Suppressor macrophage treated with lipopolysaccharide for 1 hour (primary cell): Measurements from ENCODE around the gene MED29.

Source experiments
- DNase-seq, 3 donors: peaks; one replicate each; pipeline ENCODE4 v3.0.0-alpha.2; 2020 to 2022

The MED29 gene

DNA sequence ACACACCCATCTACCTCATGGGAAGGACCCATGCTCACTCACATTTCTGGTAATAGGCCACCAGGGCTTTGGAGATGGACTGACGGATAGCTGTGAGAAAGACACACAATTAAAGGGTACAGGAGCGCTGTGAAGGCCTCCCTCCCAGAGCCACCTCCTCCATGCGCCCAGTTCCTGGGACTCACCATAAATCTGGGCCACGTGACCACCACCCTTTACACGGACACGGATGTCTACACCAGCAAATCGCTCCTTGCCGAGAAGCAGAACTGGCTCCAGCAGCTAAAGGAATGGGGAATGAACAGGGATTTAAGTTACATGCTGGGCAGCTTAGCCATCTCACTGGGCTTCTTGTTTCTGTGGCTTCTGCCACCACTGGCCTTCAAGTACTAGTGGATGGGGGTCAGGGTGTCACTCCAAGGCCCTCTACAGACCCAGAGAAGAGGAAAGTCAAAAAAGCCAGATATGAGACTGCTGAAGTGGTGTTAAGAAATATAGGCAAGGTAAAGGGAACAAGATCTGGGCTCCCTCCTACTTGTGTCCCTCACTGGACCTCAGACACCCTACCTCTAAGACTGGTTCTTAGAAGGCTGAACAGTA is 42.4 kb downstream of the MED29 start:
- no peak for DNase-seq

- DNase-seq = no peak
Measured at GRCh38 chr19:39434123-39435076, 43.2 kb downstream of the MED29 start.

GRCh38 chr19:39435499-39436349 is 44.5 kb downstream of the MED29 start, which contains the start of gene RPS16:
TSS of gene RPS16 (minus strand) at chr19:39435949. CDS start at chr19:39435895, 54 bp downstream.
- DNase-seq = peak; percentile 99 to 100 (median 100)

DNA sequence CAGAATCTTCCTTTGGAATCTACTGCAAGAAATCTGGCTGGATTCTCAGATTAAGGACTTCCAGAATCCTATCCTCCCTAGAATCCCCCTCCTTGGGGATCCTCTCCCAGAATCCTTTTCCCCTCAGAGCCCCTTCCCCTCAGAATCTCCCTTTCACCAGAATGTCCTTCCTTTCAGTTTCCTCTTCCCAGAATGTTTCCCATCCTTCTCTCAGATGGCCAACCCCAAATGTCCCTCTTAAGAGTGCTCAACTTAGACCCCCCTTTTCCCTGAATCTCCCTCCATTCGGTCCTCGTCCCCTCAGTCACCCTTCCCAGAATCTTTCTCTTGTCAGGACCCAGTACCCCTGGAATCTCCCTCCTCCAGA is 45.2 kb downstream of the MED29 start:
- peak in 2 of 3 donors; percentile 38 to 54 for DNase-seq

DNA sequence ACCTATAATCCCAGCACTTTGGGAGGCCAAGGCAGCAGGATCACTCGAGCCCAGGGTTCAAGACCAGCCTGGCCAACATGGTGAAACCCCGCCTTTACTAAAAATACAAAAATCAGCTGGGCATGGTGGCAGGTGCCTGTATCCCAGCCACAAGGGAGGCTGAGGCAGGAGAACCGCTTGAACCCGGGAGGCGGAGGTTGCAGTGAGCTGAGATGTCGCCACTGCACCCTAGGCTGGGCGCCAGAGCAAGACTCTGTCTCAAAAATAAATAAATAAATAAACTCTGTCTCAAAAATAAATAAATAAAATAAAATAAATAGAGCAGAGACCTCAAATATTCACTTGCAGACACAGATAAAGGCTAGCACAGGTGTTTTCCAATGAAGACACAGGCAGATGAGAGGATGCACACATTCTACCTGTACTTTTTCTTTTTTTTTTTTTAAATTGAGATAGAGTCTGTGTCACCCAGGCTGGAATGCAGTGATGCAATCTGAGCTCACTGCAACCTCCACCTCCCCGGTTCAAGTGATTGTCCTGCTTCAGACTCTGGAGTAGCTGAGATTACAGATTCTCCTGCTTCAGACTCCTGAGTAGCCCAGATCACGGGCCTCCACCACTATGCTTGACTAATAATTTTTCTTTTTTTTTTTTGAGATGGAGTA is 47.2 kb downstream of the MED29 start:
- no peak for DNase-seq

- peak; percentile 21 to 38 (median 22) for DNase-seq
Measured at GRCh38 chr19:39444598-39445195, 53.5 kb downstream of the MED29 start.

DNA sequence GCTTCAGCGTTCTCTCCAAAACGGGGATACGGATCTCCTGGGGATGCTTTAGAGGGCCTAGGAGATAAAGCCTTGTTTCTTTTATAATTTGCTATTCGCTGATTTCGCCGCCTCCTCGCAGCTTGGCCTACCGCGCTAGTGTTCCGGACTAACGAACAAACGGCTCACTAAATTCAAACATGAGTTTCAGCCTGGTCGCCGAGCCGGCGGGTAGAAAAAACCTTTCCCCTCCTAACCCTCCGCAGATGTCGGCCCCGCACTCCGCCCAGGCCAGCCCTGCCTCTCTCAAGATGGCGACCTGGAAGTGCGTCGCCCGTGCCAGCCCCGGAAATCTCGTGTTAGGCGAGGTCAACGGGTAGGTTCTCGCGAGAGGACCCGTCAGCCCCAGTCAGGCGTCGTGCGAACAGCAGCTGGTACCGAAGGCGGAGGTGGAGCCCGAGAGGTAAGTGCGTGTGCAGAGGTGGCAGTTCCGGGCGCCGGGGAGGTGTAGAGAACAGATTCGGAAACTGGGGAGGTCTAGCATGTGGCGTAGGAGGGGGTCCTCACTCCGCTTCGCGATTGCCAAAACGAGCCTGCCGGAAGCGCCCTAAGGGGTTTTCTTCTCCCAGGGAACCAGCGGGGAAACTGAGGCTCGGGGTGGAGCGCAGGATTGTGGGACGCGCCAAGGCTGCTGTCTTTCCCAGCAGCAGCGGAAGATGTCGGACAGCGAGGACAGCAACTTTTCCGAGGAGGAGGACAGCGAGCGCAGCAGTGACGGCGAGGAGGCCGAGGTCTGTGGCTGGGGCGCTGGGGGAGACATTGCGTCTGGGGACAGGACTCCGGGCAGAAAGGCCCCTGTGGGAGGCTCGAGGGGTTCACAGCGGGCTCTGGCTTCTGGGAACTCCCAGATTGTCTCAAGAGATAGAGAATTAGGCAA is 54.3 kb downstream of the MED29 start, which contains the start of gene SUPT5H:
Gene SUPT5H, plus strand, starts transcription at position 387 of the 916 bp plus-strand sequence. Its CDS starts 309 bp downstream, at position 696.
- DNase-seq = peak; percentile 98 to 99 (median 99)

- no peak for DNase-seq
Measured at GRCh38 chr19:39446365-39447084, 55.3 kb downstream of the MED29 start.

DNA sequence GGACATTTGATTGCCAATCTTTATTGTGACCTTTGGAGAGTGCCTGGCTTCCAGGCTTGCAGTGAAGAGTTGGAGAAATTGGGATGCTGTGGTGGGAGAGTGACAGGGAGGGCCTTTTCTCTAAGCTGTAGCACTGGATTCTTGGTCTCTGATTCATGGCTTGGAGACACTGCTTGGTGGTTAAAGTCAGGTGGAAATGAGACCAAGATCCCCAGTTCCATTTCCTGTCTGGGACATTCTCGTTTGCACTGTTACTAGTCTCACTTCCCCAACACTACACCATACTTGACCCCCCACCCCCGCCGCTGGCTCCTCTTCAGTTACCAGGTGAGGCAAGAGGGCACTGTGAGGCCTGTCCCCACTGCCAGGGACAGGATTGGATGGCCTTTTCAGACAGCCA is 57.1 kb downstream of the MED29 start:
- peak; percentile 47 to 60 (median 54) for DNase-seq

DNA sequence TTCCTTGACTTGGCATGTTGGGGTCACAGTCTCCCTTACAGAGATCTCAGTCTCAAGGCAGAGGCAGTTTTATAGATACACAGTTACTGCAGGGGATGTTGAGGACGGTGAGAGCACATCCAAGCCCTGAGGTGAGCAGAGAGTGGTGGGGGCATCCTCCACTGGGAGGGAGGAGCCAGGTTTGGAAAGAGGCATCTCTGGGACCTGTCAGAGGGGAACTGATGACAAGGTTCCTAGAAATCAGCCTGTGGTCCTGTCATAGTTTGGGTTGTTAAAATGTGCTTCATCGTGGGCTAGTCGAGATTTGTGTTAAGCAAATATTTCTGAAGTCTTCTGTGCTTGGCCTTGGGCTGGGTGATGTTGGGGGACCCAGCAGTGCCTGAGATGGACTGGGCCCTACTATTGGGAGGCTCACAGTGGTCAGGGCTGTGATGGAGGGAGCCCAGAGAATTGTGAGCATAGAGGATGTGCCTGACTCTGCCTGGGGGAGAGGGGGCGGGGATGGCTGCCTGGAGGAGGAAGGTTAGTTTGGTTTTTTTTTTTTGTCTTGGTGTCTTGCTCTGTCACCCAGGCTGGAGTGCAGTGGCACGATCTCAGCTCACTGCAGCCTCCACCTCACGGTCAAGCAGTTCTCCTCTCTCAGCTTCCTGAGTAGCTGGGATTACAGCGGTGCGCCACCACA is 58.1 kb downstream of the MED29 start:
- no peak for DNase-seq
